Right lobe of liver (tissue), 6 donors: Measurements from ENCODE around the gene LMO7. TPM values are rescaled to one million over a fixed set of nuclear protein-coding genes. Genes with fewer than 3 reads are reported as not detected.
A peak's percentile ranks its signal among the peaks of the same experiment; 100 is the strongest.

Experiments
- ATAC-seq, 4 donors: fragments of 200-7000 bp; cut with Tn5 transposase; one replicate each; pipeline ENCODE4 v1.9.1; 2020; ENCODE audit warnings: mild to moderate bottlenecking in 4 of 4, moderate library complexity in 4 of 4
- DNase-seq, 3 donors: peaks; one replicate each; pipeline ENCODE4 v3.0.0-alpha.2; 2020
- H3K27ac ChIP-seq, 3 donors: fragments of 200-600 bp; one replicate each; pipeline ENCODE4 v1.8.0; 2022
- H3K27me3 ChIP-seq, 2 donors: fragments of 200-600 bp; one replicate each; pipeline ENCODE4 v1.8.0; 2022
- H3K36me3 ChIP-seq, 4 donors: fragments of 200-600 bp; sonication (generic) in 1 of 4; one replicate each; pipeline versions ENCODE4 v1.5.1 to v1.8.0; 2017 to 2022; ENCODE audit warnings: control low read depth in 1 of 4
- H3K4me1 ChIP-seq, 4 donors: fragments of 200-600 bp; sonication (generic) in 1 of 4; one replicate each; pipeline versions ENCODE4 v1.5.1 to v1.8.0; 2017 to 2022; ENCODE audit warnings: control low read depth in 1 of 4
- H3K4me3 ChIP-seq, 3 donors: fragments of 200-600 bp; one replicate each; pipeline ENCODE4 v1.8.0; 2022
- H3K9me3 ChIP-seq, 4 donors: fragments of 200-600 bp; sonication (generic) in 1 of 4; one replicate each; pipeline versions ENCODE4 v1.5.1 to v1.8.0; 2017 to 2022; ENCODE audit warnings: control low read depth in 1 of 4
- CTCF ChIP-seq, 4 donors: fragments of 200-600 bp in 3 of 4; fragments of 450-650 bp in 1 of 4; IDR thresholded peaks; one replicate each; pipeline versions ENCODE4 v1.5.1 to v1.8.0; 2016 to 2022; ENCODE audit warnings: antibody characterized with exemption in 4 of 4, mild to moderate bottlenecking in 2 of 4
- POLR2A ChIP-seq: fragments of 450-650 bp; IDR thresholded peaks from one replicate; pipeline ENCODE4 v1.6.1; 2017; ENCODE audit warnings: antibody characterized with exemption, mild to moderate bottlenecking
- WGBS: methylation state at CpG from one replicate; pipeline ENCODE4 v1.1.6; 2018; ENCODE audit warnings: low coverage, low lambda C conversion rate; ENCODE audit not compliant: insufficient coverage; ENCODE audit errors: missing lambda C conversion rate; 5-methylcytosine and 5-hydroxymethylcytosine counted together
- intact Hi-C, 2 donors: fragments of 100-400 bp; cut with DNase I; formaldehyde crosslinking; loops; one replicate each; pipeline versions ENCODE4 v1.11.2 to v1.14.1; 2022
- total RNA-seq, 6 experiments: library from RNA; depleted of rRNA in 2 of 6; stranded (reverse); fragments of >200 nt in 2 of 6; fragmentation: NEBNext Ultra II Directional in 3 of 6; extraction: Animal tissue kit (Norgen Biotek cat#: 25700) in 3 of 6; gene quantifications; one replicate each; pipeline versions ENCODE4 v1.1.0 to v1.2.4, GENCODE V29; 2016 to 2023
- donor health status: DM: no; HTN: yes; CAD: no.
- donor health status: DM: no; HTN: no; CAD: no.
- donor health status: DM: no; HTN: no; CAD: no.
- donor health status: DM: no; HTN: yes; CAD: no.
- donor health status: DM: no; HTN: yes; CAD: no.

The LMO7 gene
- total RNA-seq, 6 experiments from 2014 or later: 42.3 to 60.2 (median 51.1) TPM

- DNase-seq (no peak), ATAC-seq (no peak)
- H3K9me3 ChIP-seq: no peaks in the 10 kb centered on the region
- no peaks in the 10 kb centered on the region for H3K36me3 ChIP-seq
- TF ChIP-seq CTCF (IDR thresholded peaks at IDR 0.05): no peak
- TF ChIP-seq POLR2A: no peak
- 71% methylated on average over 3 of the region's 3 CpGs for WGBS
- no peak overlapping the region for H3K27ac ChIP-seq
- no peak overlapping the region for H3K4me3 ChIP-seq
- H3K27me3 ChIP-seq: no peaks in the 10 kb centered on the region
- peaks cover 0 to 5% (median 0%) of the 10 kb centered on the region in 4 donors for H3K4me1 ChIP-seq
- intact Hi-C loops: no loop called here
These were observed 24.6 kb downstream of the LMO7 start for GRCh38 chr13:75660694-75661093.

- Histone ChIP-seq H3K4me3 (no peak overlapping the region), H3K27ac (no peak overlapping the region), H3K36me3 (no peaks in the 10 kb centered on the region), H3K9me3 (no peaks in the 10 kb centered on the region), H3K4me1 (peaks cover 0 to 5% (median 0%) of the 10 kb centered on the region in 4 donors), H3K27me3 (no peaks in the 10 kb centered on the region)
- WGBS: 58% methylated on average over 2 of the region's 4 CpGs
- no peak for DNase-seq
- intact Hi-C loops: no loop called here
- no peak for ATAC-seq
- TF ChIP-seq CTCF (IDR thresholded peaks at IDR 0.05) (no peak), POLR2A (no peak)
These were observed 25.3 kb downstream of the LMO7 start for GRCh38 chr13:75661443-75661842.

- Histone ChIP-seq H3K27me3 (no peaks in the 10 kb centered on the region), H3K9me3 (no peaks in the 10 kb centered on the region), H3K4me1 (peaks cover 0 to 5% (median 0%) of the 10 kb centered on the region in 4 donors), H3K36me3 (no peaks in the 10 kb centered on the region), H3K4me3 (no peak overlapping the region), H3K27ac (no peak overlapping the region)
- intact Hi-C loops: no loop called here
- ATAC-seq: peak in 2 of 4 donors; percentile 30 to 63
- 31% methylated on average over 1 of the region's 1 CpG for WGBS
- TF ChIP-seq CTCF (IDR thresholded peaks at IDR 0.05) (no peak), POLR2A (no peak)
- DNase-seq: no peak
These were observed 30.7 kb downstream of the LMO7 start for GRCh38 chr13:75666646-75667351.

GRCh38 chr13:75669706-75670105 is 33.6 kb downstream of the LMO7 start:
- intact Hi-C loops: no loop called here
- H3K9me3 ChIP-seq: no peaks in the 10 kb centered on the region
- TF ChIP-seq POLR2A (no peak), CTCF (IDR thresholded peaks at IDR 0.05) (no peak)
- DNase-seq (no peak), ATAC-seq (peak in 1 of 4 donors; percentile 12)
- H3K27me3 ChIP-seq: no peaks in the 10 kb centered on the region
- no peaks in the 10 kb centered on the region for H3K4me1 ChIP-seq
- no peak overlapping the region for H3K4me3 ChIP-seq
- no peaks in the 10 kb centered on the region for H3K36me3 ChIP-seq
- H3K27ac ChIP-seq: no peak overlapping the region
